H1 (cell line): ENCODE data around the gene CYBRD1.

Experiments used
- POLR2A ChIP-seq, 2 experiments: IDR thresholded peaks; 1 replicate in 1 of 2; 2 replicates in 1 of 2; pipeline ENCODE4 v1.6.1; 2011; ENCODE audit warnings: low read depth in 2 of 2, low read length in 2 of 2, mild to moderate bottlenecking in 2 of 2; ENCODE audit errors: control extremely low read depth in 1 of 2
- POLR2AphosphoS5 ChIP-seq: IDR thresholded peaks from 2 replicates; pipeline ENCODE4 v1.6.1; 2011; ENCODE audit warnings: low read depth, low read length

DNA sequence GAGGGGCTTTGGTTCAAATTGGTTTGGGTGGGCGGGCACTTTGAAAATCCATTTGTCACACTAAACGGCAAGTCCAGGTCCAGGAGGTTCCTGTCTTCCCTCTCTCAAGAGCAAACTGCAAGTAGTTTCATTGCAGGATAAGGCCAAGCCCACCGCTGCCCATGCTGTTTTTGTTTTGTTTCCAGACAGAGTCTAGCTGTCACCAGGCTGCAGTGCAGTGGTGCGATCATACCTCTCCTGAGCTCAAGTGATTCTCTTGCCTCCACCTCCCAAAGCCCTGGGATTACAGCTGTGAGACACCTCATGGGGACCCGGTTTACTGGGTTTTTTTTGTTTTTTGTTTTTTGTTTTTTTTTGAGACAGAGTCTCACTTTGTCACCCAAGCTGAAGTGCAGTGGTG is 1.8 kb upstream of the CYBRD1 start:
- TF ChIP-seq POLR2AphosphoS5 (no peak), POLR2A (IDR thresholded peaks at IDR 0.05; ENCODE audit: control extremely low read depth in 1 of 2, low read depth in 2 of 2, low read length in 2 of 2) (no peak)
